ENCODE data around the gene TRAPPC13.
"Not testable (repeated sequence)": the region's sequence is repeated elsewhere in the genome, so short reads cannot be mapped to it uniquely, and the experiment has no call there.

The TRAPPC13 gene

GRCh38 chr5:65624571-65625555 lies at the start of gene TRAPPC13, which contains the start of gene SHLD3:
Gene TRAPPC13, plus strand, starts transcription at chr5:65625027. Its CDS starts 34 bp downstream, at chr5:65625061.
Gene SHLD3, plus strand, starts transcription at chr5:65625027. Its CDS starts 4,561 bp downstream, at chr5:65629588.
- in situ Hi-C loops (cut with HindIII; ENCODE audit: low sequenced_read_pairs): no loop called here

GRCh38 chr5:65577141-65577540 lies 47.7 kb upstream of the TRAPPC13 start:
- in situ Hi-C loops (cut with HindIII; ENCODE audit: low sequenced_read_pairs): no loop called here

- in situ Hi-C loops (cut with HindIII; ENCODE audit: low sequenced_read_pairs): no loop called here
Measured at GRCh38 chr5:65588694-65589093, 36.1 kb upstream of the TRAPPC13 start.

GRCh38 chr5:65601761-65602160 lies 23.1 kb upstream of the TRAPPC13 start:
- in situ Hi-C loops (cut with HindIII; ENCODE audit: low sequenced_read_pairs): not testable (repeated sequence)

- in situ Hi-C loops (cut with HindIII; ENCODE audit: low sequenced_read_pairs): no loop called here
Measured at GRCh38 chr5:65611524-65611923, 13.3 kb upstream of the TRAPPC13 start.

GRCh38 chr5:65612298-65612907 lies 12.4 kb upstream of the TRAPPC13 start:
- in situ Hi-C loops (cut with HindIII; ENCODE audit: low sequenced_read_pairs): no loop called here

GRCh38 chr5:65620021-65620420 lies 4.8 kb upstream of the TRAPPC13 start:
- in situ Hi-C loops (cut with HindIII; ENCODE audit: low sequenced_read_pairs): no loop called here

- in situ Hi-C loops (cut with HindIII; ENCODE audit: low sequenced_read_pairs): not testable (repeated sequence)
Measured at GRCh38 chr5:65621961-65622360, 2.9 kb upstream of the TRAPPC13 start.

- in situ Hi-C loops (cut with HindIII; ENCODE audit: low sequenced_read_pairs): no loop called here
Measured at GRCh38 chr5:65623482-65623881, 1.3 kb upstream of the TRAPPC13 start.

GRCh38 chr5:65624025-65624570 lies 729 bp upstream of the TRAPPC13 start, which contains the start of gene TRIM23:
Gene TRIM23, minus strand, starts transcription at chr5:65624333. Its CDS starts 59 bp downstream, at chr5:65624274.
- in situ Hi-C loops (cut with HindIII; ENCODE audit: low sequenced_read_pairs): no loop called here

- in situ Hi-C loops (cut with HindIII; ENCODE audit: low sequenced_read_pairs): no loop called here
Measured at GRCh38 chr5:65625743-65626142, 916 bp downstream of the TRAPPC13 start.

GRCh38 chr5:65630981-65631380 lies 6.2 kb downstream of the TRAPPC13 start:
- in situ Hi-C loops (cut with HindIII; ENCODE audit: low sequenced_read_pairs): no loop called here

GRCh38 chr5:65640240-65640639 lies 15.4 kb downstream of the TRAPPC13 start:
- in situ Hi-C loops (cut with HindIII; ENCODE audit: low sequenced_read_pairs): no loop called here

GRCh38 chr5:65646938-65647337 lies 22.1 kb downstream of the TRAPPC13 start:
- in situ Hi-C loops (cut with HindIII; ENCODE audit: low sequenced_read_pairs): no loop called here

- in situ Hi-C loops (cut with HindIII; ENCODE audit: low sequenced_read_pairs): no loop called here
Measured at GRCh38 chr5:65647941-65648340, 23.1 kb downstream of the TRAPPC13 start.

GRCh38 chr5:65651144-65651543 lies 26.3 kb downstream of the TRAPPC13 start:
- in situ Hi-C loops (cut with HindIII; ENCODE audit: low sequenced_read_pairs): no loop called here

- in situ Hi-C loops (cut with HindIII; ENCODE audit: low sequenced_read_pairs): no loop called here
Measured at GRCh38 chr5:65654713-65655112, 29.9 kb downstream of the TRAPPC13 start.

- in situ Hi-C loops (cut with HindIII; ENCODE audit: low sequenced_read_pairs): no loop called here
Measured at GRCh38 chr5:65663804-65664521, 39.1 kb downstream of the TRAPPC13 start.

- in situ Hi-C loops (cut with HindIII; ENCODE audit: low sequenced_read_pairs): no loop called here
Measured at GRCh38 chr5:65668696-65669095, 43.9 kb downstream of the TRAPPC13 start.

- in situ Hi-C loops (cut with HindIII; ENCODE audit: low sequenced_read_pairs): no loop called here
Measured at GRCh38 chr5:65672796-65673195, 48.0 kb downstream of the TRAPPC13 start.

GRCh38 chr5:65674749-65675148 lies 49.9 kb downstream of the TRAPPC13 start:
- in situ Hi-C loops (cut with HindIII; ENCODE audit: low sequenced_read_pairs): no loop called here
